Measurements from ENCODE around the gene CKAP5. TPM values are rescaled to one million over a fixed set of nuclear protein-coding genes. Genes with fewer than 3 reads are reported as not detected.

CKAP5 gene
- polyA plus RNA-seq, 1 donor (not counting 4 experiments of a cell fraction or from before 2014, with no cell fraction given): 96.4 TPM

DNA sequence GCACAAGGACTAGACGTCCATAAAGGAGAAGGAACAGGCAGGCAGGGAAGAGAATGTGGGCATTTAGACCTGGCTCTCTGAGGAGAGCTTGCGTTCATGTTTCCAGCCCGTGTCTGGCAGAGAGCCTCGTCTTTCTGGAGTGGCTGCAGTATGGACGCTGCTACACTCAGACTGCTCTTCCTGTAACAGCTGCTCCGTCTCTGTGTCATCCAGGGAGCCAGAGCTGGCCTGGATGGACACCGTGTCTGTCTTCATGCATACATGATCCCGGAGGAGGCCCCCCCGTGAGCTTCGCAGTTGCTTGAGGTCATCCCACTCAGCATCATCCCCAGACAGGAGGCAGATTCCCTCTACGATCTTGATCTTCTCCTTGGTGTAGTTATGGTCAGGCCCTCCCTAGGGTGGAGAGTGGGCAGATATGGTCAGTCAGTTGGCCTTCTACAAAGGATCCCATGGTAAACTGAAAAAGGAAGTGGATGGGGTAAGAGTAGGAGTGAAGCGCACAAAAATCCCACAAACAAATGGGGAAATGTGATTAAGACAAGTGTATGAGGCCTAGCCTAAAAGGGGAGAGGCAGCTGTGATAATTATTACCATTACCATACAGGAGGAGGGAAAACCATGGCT, 13.0 kb upstream of the CKAP5 start:
- H3K4me3 ChIP-seq (ENCODE audit: control insufficient read depth in 2 of 3, extremely low read depth in 1 of 3, insufficient read depth in 2 of 3, low read depth in 1 of 3, low read length in 3 of 3): no peak overlapping the region
- H4K20me1 ChIP-seq (ENCODE audit: control insufficient read depth, extremely low read depth, insufficient read depth, low read length): no peaks in the 10 kb centered on the region
- peaks cover 3 to 4% of the 10 kb centered on the region in 2 experiments for H3K36me3 ChIP-seq (ENCODE audit: control insufficient read depth in 2 of 2, extremely low read depth in 1 of 2, insufficient read depth in 2 of 2, low read length in 2 of 2)
- H3K9me3 ChIP-seq (ENCODE audit: control insufficient read depth, low read depth, low read length): no peaks in the 10 kb centered on the region
- TF ChIP-seq, protein P1, sequence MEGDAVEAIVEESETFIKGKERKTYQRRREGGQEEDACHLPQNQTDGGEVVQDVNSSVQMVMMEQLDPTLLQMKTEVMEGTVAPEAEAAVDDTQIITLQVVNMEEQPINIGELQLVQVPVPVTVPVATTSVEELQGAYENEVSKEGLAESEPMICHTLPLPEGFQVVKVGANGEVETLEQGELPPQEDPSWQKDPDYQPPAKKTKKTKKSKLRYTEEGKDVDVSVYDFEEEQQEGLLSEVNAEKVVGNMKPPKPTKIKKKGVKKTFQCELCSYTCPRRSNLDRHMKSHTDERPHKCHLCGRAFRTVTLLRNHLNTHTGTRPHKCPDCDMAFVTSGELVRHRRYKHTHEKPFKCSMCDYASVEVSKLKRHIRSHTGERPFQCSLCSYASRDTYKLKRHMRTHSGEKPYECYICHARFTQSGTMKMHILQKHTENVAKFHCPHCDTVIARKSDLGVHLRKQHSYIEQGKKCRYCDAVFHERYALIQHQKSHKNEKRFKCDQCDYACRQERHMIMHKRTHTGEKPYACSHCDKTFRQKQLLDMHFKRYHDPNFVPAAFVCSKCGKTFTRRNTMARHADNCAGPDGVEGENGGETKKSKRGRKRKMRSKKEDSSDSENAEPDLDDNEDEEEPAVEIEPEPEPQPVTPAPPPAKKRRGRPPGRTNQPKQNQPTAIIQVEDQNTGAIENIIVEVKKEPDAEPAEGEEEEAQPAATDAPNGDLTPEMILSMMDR (optimal IDR thresholded peaks at IDR 0.05 in 1 of 3, IDR thresholded peaks at IDR 0.05 in 1 of 3, conservative IDR thresholded peaks at IDR 0.05 in 1 of 3; ENCODE audit: extremely low read depth in 1 of 3, insufficient read depth in 2 of 3, low read length in 3 of 3): no peak
- no peak for TF ChIP-seq EZH2 (IDR thresholded peaks at IDR 0.05; ENCODE audit: low read length)
- dilution Hi-C loops (cut with MboI; ENCODE audit: extremely low pct_ligation_motif_present, low sequenced_read_pairs): no loop called here
- H3K4me2 ChIP-seq (ENCODE audit: control insufficient read depth, extremely low read depth, insufficient read depth, low read depth, low read length): no peak overlapping the region
- no peaks in the 10 kb centered on the region for H3K79me2 ChIP-seq (ENCODE audit: control insufficient read depth, insufficient read depth, low read length)
- no peaks in the 10 kb centered on the region for H3K27me3 ChIP-seq (ENCODE audit: control insufficient read depth, extremely low read depth, insufficient read depth, low read length)
- no peaks in the 10 kb centered on the region for H3K9me1 ChIP-seq (ENCODE audit: control insufficient read depth, extremely low read depth, insufficient read depth, low read length)
- no peak overlapping the region for H3K27ac ChIP-seq (ENCODE audit: control insufficient read depth, insufficient read depth, low read length)
- H2AFZ ChIP-seq (ENCODE audit: control insufficient read depth, low read length): no peak overlapping the region
- FAIRE-seq (no peak), DNase-seq (ENCODE audit: low read depth, low spot score) (no peak)
- H3K9ac ChIP-seq (ENCODE audit: control insufficient read depth, extremely low read depth, insufficient read depth, low read length): no peak overlapping the region
- no peaks in the 10 kb centered on the region for H3K4me1 ChIP-seq (ENCODE audit: control insufficient read depth, extremely low read depth, insufficient read depth, low read length)

DNA sequence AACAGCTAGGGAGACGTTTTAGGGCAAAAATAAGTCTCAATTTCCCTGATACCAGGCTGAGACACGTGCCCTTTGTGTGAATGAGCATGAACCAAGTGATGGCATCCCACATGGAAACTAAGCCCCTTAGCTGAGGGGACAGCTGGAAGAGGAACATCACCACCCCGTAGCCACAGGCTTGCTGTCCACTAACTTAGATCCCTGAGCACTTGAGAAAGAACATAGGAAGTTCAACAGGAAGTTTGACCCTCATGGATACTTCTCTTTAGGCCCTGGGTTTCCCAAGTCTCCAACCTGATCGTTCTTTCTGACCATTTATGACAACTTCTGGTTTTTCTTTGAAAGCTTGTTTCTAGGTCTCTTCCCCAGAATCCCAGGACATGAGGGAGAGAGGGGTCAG, 11.6 kb upstream of the CKAP5 start:
- dilution Hi-C loops (cut with MboI; ENCODE audit: extremely low pct_ligation_motif_present, low sequenced_read_pairs): no loop called here
- no peak overlapping the region for H3K4me2 ChIP-seq (ENCODE audit: control insufficient read depth, extremely low read depth, insufficient read depth, low read depth, low read length)

More for the DNA sequence above, 11.6 kb upstream of the CKAP5 start:
- H2AFZ ChIP-seq (ENCODE audit: control insufficient read depth, low read length): no peak overlapping the region
- H3K9me3 ChIP-seq (ENCODE audit: control insufficient read depth, low read depth, low read length): no peaks in the 10 kb centered on the region
- no peak overlapping the region for H3K9ac ChIP-seq (ENCODE audit: control insufficient read depth, extremely low read depth, insufficient read depth, low read length)
- no peak overlapping the region for H3K4me3 ChIP-seq (ENCODE audit: control insufficient read depth in 2 of 3, extremely low read depth in 1 of 3, insufficient read depth in 2 of 3, low read depth in 1 of 3, low read length in 3 of 3)
- FAIRE-seq: no peak
- no peak for DNase-seq (ENCODE audit: low read depth, low spot score)
- no peak overlapping the region for H3K27ac ChIP-seq (ENCODE audit: control insufficient read depth, insufficient read depth, low read length)
- no peak for TF ChIP-seq EZH2 (IDR thresholded peaks at IDR 0.05; ENCODE audit: low read length)
- TF ChIP-seq, protein P1 (optimal IDR thresholded peaks at IDR 0.05 in 1 of 3, IDR thresholded peaks at IDR 0.05 in 1 of 3, conservative IDR thresholded peaks at IDR 0.05 in 1 of 3; ENCODE audit: extremely low read depth in 1 of 3, insufficient read depth in 2 of 3, low read length in 3 of 3): no peak
- no peaks in the 10 kb centered on the region for H4K20me1 ChIP-seq (ENCODE audit: control insufficient read depth, extremely low read depth, insufficient read depth, low read length)
- H3K79me2 ChIP-seq (ENCODE audit: control insufficient read depth, insufficient read depth, low read length): no peaks in the 10 kb centered on the region
- peaks cover 3% of the 10 kb centered on the region in 2 experiments for H3K36me3 ChIP-seq (ENCODE audit: control insufficient read depth in 2 of 2, extremely low read depth in 1 of 2, insufficient read depth in 2 of 2, low read length in 2 of 2)
- H3K9me1 ChIP-seq (ENCODE audit: control insufficient read depth, extremely low read depth, insufficient read depth, low read length): no peaks in the 10 kb centered on the region
- no peaks in the 10 kb centered on the region for H3K27me3 ChIP-seq (ENCODE audit: control insufficient read depth, extremely low read depth, insufficient read depth, low read length)
- no peaks in the 10 kb centered on the region for H3K4me1 ChIP-seq (ENCODE audit: control insufficient read depth, extremely low read depth, insufficient read depth, low read length)
